ENCODE results near the gene ANO4. TPM values are rescaled to one million over a fixed set of nuclear protein-coding genes. Genes with fewer than 3 reads are reported as not detected.
A peak's percentile ranks its signal among the peaks of the same experiment; 100 is the strongest.
"Not testable (repeated sequence)": the region's sequence is repeated elsewhere in the genome, so short reads cannot be mapped to it uniquely, and the experiment has no call there.

Gene ANO4
- total RNA-seq, 1 donor from 2014 or later: not detected

- ATAC-seq: no peak
Measured at GRCh38 chr12:100875771-100876170, 81.2 kb downstream of the ANO4 start.

GRCh38 chr12:100877776-100878175, 83.2 kb downstream of the ANO4 start:
- ATAC-seq: no peak

GRCh38 chr12:100895192-100895591, 100.6 kb downstream of the ANO4 start:
- no peak for ATAC-seq

GRCh38 chr12:100896192-100896591, 101.6 kb downstream of the ANO4 start:
- no peak for ATAC-seq

DNA sequence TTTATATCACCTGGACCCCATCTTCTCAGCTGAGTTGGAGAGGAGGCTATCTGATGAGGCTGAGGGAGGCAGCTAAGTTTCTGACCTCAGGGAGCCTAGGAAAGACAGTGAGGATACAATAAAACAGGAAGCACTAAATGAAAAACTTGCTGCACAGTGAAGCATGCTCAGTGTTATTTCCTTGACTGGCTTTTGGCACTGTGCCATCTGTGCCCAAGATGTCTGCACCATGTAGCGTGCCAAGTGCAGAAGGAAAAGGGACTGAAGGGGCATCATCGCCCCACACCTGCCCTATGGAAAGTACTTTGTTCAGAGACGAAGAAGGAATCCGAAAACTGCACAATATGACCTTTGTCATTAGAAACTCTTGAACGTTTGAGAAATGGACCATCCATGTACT, 102.7 kb downstream of the ANO4 start:
- no peak for ATAC-seq

- no peak for ATAC-seq
Measured at GRCh38 chr12:100899301-100899700, 104.7 kb downstream of the ANO4 start.

DNA sequence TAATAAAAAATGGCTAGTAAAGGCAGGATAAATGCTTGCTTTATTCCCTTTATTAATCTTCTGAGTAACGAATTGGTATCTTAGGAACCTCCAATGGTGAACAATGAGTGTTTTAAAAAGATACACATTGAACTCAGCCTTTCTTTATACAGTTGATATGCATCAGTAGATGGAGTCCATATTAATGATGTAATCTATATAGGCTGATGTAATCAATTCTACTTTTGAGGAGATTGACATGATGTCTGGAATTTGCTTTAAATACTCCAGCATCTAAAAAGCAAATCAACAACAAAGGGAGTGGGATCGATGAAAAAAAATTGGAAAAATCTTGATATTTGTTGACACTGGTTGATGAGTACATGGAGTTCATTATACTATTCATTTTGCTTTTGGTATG, 106.2 kb downstream of the ANO4 start:
- no peak for ATAC-seq

- ATAC-seq: no peak
Measured at GRCh38 chr12:100901266-100901665, 106.7 kb downstream of the ANO4 start.

GRCh38 chr12:100904270-100904669, 109.7 kb downstream of the ANO4 start:
- no peak for ATAC-seq

DNA sequence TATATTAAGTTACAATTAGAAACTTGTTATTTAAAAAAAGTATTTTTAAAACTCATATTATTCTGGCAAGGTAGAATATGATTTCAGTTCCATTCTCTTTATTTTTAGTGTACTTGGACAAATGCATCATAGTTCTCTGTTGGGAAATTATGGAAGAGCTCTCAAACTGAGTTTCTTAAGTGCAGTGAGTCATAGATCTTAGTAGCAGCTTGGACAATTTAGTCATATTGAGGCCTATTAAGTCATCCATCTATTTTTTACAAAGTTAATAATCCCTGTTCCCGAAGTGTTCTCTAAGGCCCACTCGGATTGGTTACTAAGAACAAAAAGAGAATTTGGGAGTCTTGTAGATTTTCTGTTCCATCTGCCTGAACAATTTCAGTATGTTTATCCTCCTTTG, 113.9 kb downstream of the ANO4 start:
- ATAC-seq: no peak

DNA sequence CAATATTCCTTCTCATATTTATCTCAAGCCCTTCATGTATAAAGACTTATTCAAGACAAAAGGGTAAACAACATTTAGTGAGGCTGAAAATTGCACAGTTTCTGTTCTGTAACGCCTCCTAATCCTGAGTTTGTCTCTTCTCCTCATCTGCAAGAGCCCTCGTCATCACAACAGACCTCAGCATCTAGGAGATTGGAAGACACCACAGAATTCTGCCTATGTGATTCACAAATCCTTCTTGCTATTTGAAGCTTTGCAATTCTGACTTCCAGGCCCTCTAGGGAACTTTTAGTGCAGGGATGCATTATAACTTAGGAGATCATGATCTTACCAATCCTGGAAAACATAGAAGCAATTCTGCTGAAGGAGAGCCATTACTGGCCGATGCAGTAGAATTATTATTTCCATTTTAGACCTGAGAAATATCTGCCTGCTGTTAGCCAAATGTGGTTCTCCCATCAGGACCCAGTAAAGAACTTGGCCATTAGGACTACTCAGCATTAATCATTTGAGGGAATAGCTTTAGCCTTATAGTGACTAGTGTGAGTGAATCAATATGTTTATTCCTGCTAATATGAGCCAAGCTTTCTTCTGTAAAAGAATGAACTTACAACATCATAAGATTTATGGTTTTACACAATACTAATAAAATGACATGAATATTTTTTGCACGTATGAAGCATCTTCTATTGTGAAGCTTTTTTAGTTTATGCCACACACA, 119.5 kb downstream of the ANO4 start:
- no peak for ATAC-seq

- no peak for ATAC-seq
Measured at GRCh38 chr12:100919116-100919515, 124.5 kb downstream of the ANO4 start.

- no peak for ATAC-seq
Measured at GRCh38 chr12:100920493-100920892, 125.9 kb downstream of the ANO4 start.

- no peak for ATAC-seq
Measured at GRCh38 chr12:100926669-100927248, 132.2 kb downstream of the ANO4 start.

DNA sequence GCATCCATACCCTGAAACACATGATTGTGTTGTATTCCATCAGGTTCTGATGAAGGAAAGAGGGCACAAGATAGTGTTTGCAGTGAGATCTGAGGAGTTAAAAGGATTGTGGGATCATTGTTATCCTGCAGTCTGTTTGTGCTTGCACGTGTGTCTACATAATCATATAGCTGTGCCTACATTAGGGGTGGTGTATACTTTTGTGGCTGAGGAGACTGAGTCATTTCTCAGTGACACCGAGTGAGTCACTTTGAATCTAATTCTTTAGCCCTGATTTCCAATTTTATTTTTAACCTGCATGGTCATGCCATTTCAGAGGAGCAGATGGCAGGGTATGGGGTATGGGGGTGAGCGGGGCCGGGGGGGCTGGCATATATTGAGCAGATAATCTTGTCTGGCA, 133.2 kb downstream of the ANO4 start:
- peak; percentile 84 for ATAC-seq

GRCh38 chr12:100932571-100932970, 138.0 kb downstream of the ANO4 start:
- ATAC-seq: no peak

GRCh38 chr12:100933531-100933930, 139.0 kb downstream of the ANO4 start:
- ATAC-seq: not testable (repeated sequence)

- no peak for ATAC-seq
Measured at GRCh38 chr12:100935929-100936328, 141.4 kb downstream of the ANO4 start.

GRCh38 chr12:100936661-100937060, 142.1 kb downstream of the ANO4 start:
- ATAC-seq: no peak

DNA sequence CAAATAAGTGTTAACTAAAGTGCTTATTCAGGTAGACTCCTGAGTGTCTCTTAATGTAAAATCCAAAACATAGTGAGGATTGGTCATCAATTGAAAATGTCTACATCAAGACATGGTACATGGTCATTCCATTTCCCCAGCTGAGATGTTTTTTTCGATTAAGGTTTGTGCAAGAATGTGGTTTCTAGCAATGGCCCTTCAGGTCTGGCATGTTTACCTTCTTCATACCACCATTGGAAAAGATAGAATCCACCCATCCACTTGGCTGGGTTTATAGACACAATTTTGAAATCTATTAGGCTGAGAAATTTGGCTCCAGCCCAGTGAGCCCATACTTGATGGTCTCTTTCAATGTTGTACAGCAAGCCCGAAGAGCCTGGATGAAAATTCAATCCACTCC, 145.9 kb downstream of the ANO4 start:
- ATAC-seq: no peak

- no peak for ATAC-seq
Measured at GRCh38 chr12:100942984-100943749, 148.6 kb downstream of the ANO4 start.

DNA sequence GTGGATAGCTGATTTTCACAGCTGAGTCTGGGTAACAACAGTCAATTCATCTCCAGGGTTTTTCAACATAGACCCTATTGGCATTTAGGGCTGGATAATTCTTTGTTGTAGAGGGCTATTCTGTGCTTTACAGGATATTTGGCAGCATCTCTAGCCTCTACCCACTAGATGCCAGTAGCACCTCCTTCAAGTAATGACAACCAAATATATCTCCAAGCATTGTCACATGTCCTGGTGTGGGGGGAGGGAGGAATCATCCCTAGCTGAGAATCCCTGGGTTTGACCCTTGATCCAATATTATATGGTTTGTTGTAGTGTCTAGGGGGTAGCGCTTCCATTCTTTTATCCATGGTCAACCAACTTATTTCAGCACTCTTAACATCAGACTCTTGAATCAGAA, 157.2 kb downstream of the ANO4 start:
- no peak for ATAC-seq

DNA sequence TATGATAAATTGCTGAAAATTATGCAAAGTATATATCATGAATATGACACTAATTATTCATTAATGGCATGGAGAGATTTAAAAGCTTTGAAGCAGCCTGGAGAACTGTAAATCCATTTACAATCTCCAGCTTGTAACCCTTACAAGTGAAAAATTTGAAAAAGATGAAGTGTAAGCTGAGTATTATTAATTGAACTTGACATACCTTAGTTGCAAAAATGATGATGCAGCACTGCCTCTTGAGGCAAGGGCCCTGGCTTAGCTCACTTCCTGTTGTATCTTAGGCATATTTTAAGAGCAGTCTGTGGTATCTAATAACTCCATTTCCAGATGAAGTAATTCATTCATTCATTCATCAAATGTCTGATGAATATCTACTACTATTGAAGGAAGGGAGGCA, 158.6 kb downstream of the ANO4 start:
- ATAC-seq: no peak

DNA sequence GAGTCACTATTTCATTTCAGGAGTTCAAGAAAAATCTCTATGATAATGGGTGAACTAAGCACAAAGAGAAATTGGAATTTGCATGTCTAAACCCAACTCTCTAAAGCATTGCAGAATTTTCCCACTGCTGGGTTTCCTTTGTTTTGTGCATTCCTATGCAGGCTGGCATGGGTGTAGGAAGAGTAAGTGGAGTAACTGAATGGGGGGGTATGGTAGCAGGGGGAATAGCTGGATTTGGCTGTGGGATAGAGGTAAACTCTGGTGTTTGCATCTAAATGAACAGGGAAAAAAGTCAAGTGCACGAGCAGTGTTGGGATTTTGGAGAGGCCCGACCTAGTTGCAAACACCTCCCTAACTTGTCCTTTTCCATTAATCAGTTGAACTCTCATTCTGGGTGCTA, 159.1 kb downstream of the ANO4 start:
- no peak for ATAC-seq

All from esophagus mucosa (tissue), 1 donor.